PFSK-1 (cell line): ENCODE measurements around the gene SEPTIN1.

Experiments used
- POLR2AphosphoS5 ChIP-seq: IDR thresholded peaks from 2 replicates; pipeline ENCODE4 v1.6.1; 2012; ENCODE audit warnings: low read depth, mild to moderate bottlenecking, control low read depth, low read length, moderate library complexity
- TAF1 ChIP-seq: IDR thresholded peaks from 2 replicates; pipeline ENCODE4 v1.6.1; 2012; ENCODE audit warnings: low read length, control low read depth, borderline replicate concordance; ENCODE audit not compliant: insufficient read depth

GRCh38 chr16:30351001-30351441, 31.3 kb downstream of the SEPTIN1 start:
- TF ChIP-seq TAF1 (no peak), POLR2AphosphoS5 (no peak)
